Memory B cell (primary cell): ENCODE results near the gene MZB1.
"Not testable (repeated sequence)": the region's sequence is repeated elsewhere in the genome, so short reads cannot be mapped to it uniquely, and the experiment has no call there.

Experiments
- ATAC-seq: fragments of 150-1000 bp; cut with Tn5 transposase; 2 replicates; pipeline ENCODE4 v1.10.0; 2021; ENCODE audit warnings: low read depth, mild to moderate bottlenecking, moderate library complexity
- DNase-seq, 2 donors: peaks; one replicate each; pipeline ENCODE4 v3.0.0; 2022; ENCODE audit warnings: low spot score in 2 of 2
- H3K27ac Mint-ChIP-seq: one replicate; pipeline ENCODE4 v1.8.0; 2022; ENCODE audit warnings: mild to moderate bottlenecking, moderate library complexity, mixed read lengths
- H3K27me3 Mint-ChIP-seq: one replicate; pipeline ENCODE4 v1.8.0; 2022; ENCODE audit warnings: mixed read lengths
- H3K36me3 Mint-ChIP-seq: one replicate; pipeline ENCODE4 v1.8.0; 2022; ENCODE audit warnings: mild to moderate bottlenecking, mixed read lengths
- H3K4me1 Mint-ChIP-seq: one replicate; pipeline ENCODE4 v1.8.0; 2022; ENCODE audit warnings: mixed read lengths
- H3K4me3 Mint-ChIP-seq: one replicate; pipeline ENCODE4 v1.8.0; 2022; ENCODE audit warnings: mild to moderate bottlenecking, moderate library complexity, mixed read lengths
- H3K9me3 Mint-ChIP-seq: one replicate; pipeline ENCODE4 v1.8.0; 2022; ENCODE audit warnings: mixed read lengths

The MZB1 gene

GRCh38 chr5:139392324-139392677 is 2.6 kb upstream of the MZB1 start:
- Mint-ChIP-seq H3K27ac (peak overlapping the region; percentile 91), H3K36me3 (peaks cover 1% of the 10 kb centered on the region)

GRCh38 chr5:139391570-139392323 is 2.0 kb upstream of the MZB1 start:
- DNase-seq (no peak), ATAC-seq (no peak)
- Mint-ChIP-seq H3K27ac (peak overlapping the region; percentile 91), H3K36me3 (peaks cover 1% of the 10 kb centered on the region), H3K4me3 (peak overlapping the region; percentile 92), H3K9me3 (no peaks in the 10 kb centered on the region), H3K4me1 (peaks cover 44% of the 10 kb centered on the region), H3K27me3 (no peaks in the 10 kb centered on the region)

More at GRCh38 chr5:139392324-139392677, 2.6 kb upstream of the MZB1 start:
- Mint-ChIP-seq H3K4me3 (peak overlapping the region; percentile 94), H3K4me1 (peaks cover 45% of the 10 kb centered on the region), H3K27me3 (no peaks in the 10 kb centered on the region), H3K9me3 (no peaks in the 10 kb centered on the region)
- no peak for DNase-seq
- ATAC-seq, result peak; percentile 10

GRCh38 chr5:139390639-139391569 is 1.2 kb upstream of the MZB1 start:
- Mint-ChIP-seq H3K27ac (peak overlapping the region; percentile 91), H3K9me3 (no peaks in the 10 kb centered on the region), H3K4me3 (peak overlapping the region; percentile 92), H3K36me3 (peaks cover 1% of the 10 kb centered on the region), H3K27me3 (no peaks in the 10 kb centered on the region), H3K4me1 (peaks cover 43% of the 10 kb centered on the region)
- ATAC-seq (no peak), DNase-seq (no peak)

- DNase-seq (peak; percentile 63 to 70), ATAC-seq (peak; percentile 41)
- H3K4me3 Mint-ChIP-seq, result peak overlapping the region; percentile 90
Measured at GRCh38 chr5:139388198-139388821, 1.4 kb downstream of the MZB1 start.

GRCh38 chr5:139387611-139388197 is 2.0 kb downstream of the MZB1 start:
- Mint-ChIP-seq H3K36me3 (peaks cover 1% of the 10 kb centered on the region), H3K4me1 (peaks cover 60% of the 10 kb centered on the region), H3K9me3 (no peaks in the 10 kb centered on the region), H3K27ac (peak overlapping the region; percentile 91), H3K4me3 (peak overlapping the region; percentile 90), H3K27me3 (no peaks in the 10 kb centered on the region)
- DNase-seq (no peak), ATAC-seq (no peak)

More at GRCh38 chr5:139388198-139388821, 1.4 kb downstream of the MZB1 start:
- Mint-ChIP-seq H3K36me3 (peaks cover 1% of the 10 kb centered on the region), H3K9me3 (no peaks in the 10 kb centered on the region), H3K27ac (peak overlapping the region; percentile 91), H3K27me3 (no peaks in the 10 kb centered on the region), H3K4me1 (peaks cover 59% of the 10 kb centered on the region)

- peak overlapping the region; percentile 51 for H3K4me3 Mint-ChIP-seq
- not testable (repeated sequence) for H3K27me3 Mint-ChIP-seq, DNase-seq, H3K9me3 Mint-ChIP-seq, ATAC-seq, H3K36me3 Mint-ChIP-seq
- H3K27ac Mint-ChIP-seq, result peak overlapping the region; percentile 91
- peaks cover 67% of the 10 kb centered on the region for H3K4me1 Mint-ChIP-seq
Measured at GRCh38 chr5:139386956-139387355, 2.8 kb downstream of the MZB1 start.

GRCh38 chr5:139386050-139386438 is 3.7 kb downstream of the MZB1 start:
- H3K4me1 Mint-ChIP-seq, result peaks cover 60% of the 10 kb centered on the region

GRCh38 chr5:139385061-139386049 is 4.4 kb downstream of the MZB1 start:
- ATAC-seq (no peak), DNase-seq (no peak)
- Mint-ChIP-seq H3K4me1 (peaks cover 54% of the 10 kb centered on the region), H3K4me3 (peak overlapping the region; percentile 58), H3K27me3 (no peaks in the 10 kb centered on the region), H3K9me3 (no peaks in the 10 kb centered on the region), H3K36me3 (peaks cover 1% of the 10 kb centered on the region), H3K27ac (peak overlapping the region; percentile 91)

More at GRCh38 chr5:139386050-139386438, 3.7 kb downstream of the MZB1 start:
- DNase-seq (no peak), ATAC-seq (no peak)
- H3K27me3 Mint-ChIP-seq, result no peaks in the 10 kb centered on the region
- peak overlapping the region; percentile 91 for H3K27ac Mint-ChIP-seq
- no peak overlapping the region for H3K4me3 Mint-ChIP-seq
- H3K9me3 Mint-ChIP-seq, result no peaks in the 10 kb centered on the region
- H3K36me3 Mint-ChIP-seq, result peaks cover 1% of the 10 kb centered on the region

GRCh38 chr5:139384591-139385051 is 5.1 kb downstream of the MZB1 start:
- no peaks in the 10 kb centered on the region for H3K27me3 Mint-ChIP-seq
- H3K36me3 Mint-ChIP-seq, result peaks cover 1% of the 10 kb centered on the region
- DNase-seq, result no peak
- peaks cover 47% of the 10 kb centered on the region for H3K4me1 Mint-ChIP-seq
- H3K27ac Mint-ChIP-seq, result peak overlapping the region; percentile 31
- no peak for ATAC-seq
- H3K9me3 Mint-ChIP-seq, result no peaks in the 10 kb centered on the region
- H3K4me3 Mint-ChIP-seq, result peak overlapping the region; percentile 58

GRCh38 chr5:139383993-139384590 is 5.6 kb downstream of the MZB1 start:
- no peaks in the 10 kb centered on the region for H3K9me3 Mint-ChIP-seq
- peaks cover 42% of the 10 kb centered on the region for H3K4me1 Mint-ChIP-seq
- no peaks in the 10 kb centered on the region for H3K27me3 Mint-ChIP-seq
- DNase-seq (no peak), ATAC-seq (no peak)
- H3K27ac Mint-ChIP-seq, result peak overlapping the region; percentile 45
- peak overlapping the region; percentile 6 for H3K4me3 Mint-ChIP-seq
- H3K36me3 Mint-ChIP-seq, result peaks cover 1% of the 10 kb centered on the region

- peaks cover 40% of the 10 kb centered on the region for H3K4me1 Mint-ChIP-seq
- H3K4me3 Mint-ChIP-seq, result no peak within 1 kb of the TSS
- no peaks in the 10 kb centered on the region for H3K9me3 Mint-ChIP-seq
- ATAC-seq (no peak), DNase-seq (no peak)
- no peaks in the 10 kb centered on the region for H3K27me3 Mint-ChIP-seq
- H3K36me3 Mint-ChIP-seq, result peaks cover 1% of the 10 kb centered on the region
- peak within 1 kb of the TSS; percentile 45 for H3K27ac Mint-ChIP-seq
Measured at GRCh38 chr5:139383275-139383992, 6.3 kb downstream of the MZB1 start, which contains the start of gene SLC23A1. TSS of gene SLC23A1 (minus strand) at chr5:139383297. CDS start at chr5:139383253, 44 bp downstream.

- no peak for DNase-seq
- Mint-ChIP-seq H3K27ac (no peak overlapping the region), H3K27me3 (no peaks in the 10 kb centered on the region), H3K9me3 (no peaks in the 10 kb centered on the region), H3K36me3 (peaks cover 1% of the 10 kb centered on the region), H3K4me1 (peaks cover 34% of the 10 kb centered on the region), H3K4me3 (no peak overlapping the region)
- ATAC-seq, result no peak
Measured at GRCh38 chr5:139382807-139383206, 6.9 kb downstream of the MZB1 start.
